Astrocyte of the spinal cord (primary cell): ENCODE measurements around the gene THAP4.

ENCODE experiments used
- DNase-seq: peaks from one replicate; pipeline ENCODE4 v3.0.0; 2011; ENCODE audit warnings: low read depth, low spot score
- H3K4me3 ChIP-seq: 2 replicates; pipeline ENCODE4 v1.5.1; 2011; ENCODE audit warnings: low read depth, mild to moderate bottlenecking, low read length, moderate library complexity
- in situ Hi-C: cut with HindIII; loops from 2 replicates; pipeline ENCODE4 v1.10.0; 2017; ENCODE audit warnings: low sequenced_read_pairs
- TF ChIP-seq, protein P1 (sequence below): IDR thresholded peaks from 2 replicates; pipeline ENCODE4 v1.5.1; 2012; ENCODE audit warnings: low read depth, mild to moderate bottlenecking, low read length, inconsistent platforms

The THAP4 gene

DNA sequence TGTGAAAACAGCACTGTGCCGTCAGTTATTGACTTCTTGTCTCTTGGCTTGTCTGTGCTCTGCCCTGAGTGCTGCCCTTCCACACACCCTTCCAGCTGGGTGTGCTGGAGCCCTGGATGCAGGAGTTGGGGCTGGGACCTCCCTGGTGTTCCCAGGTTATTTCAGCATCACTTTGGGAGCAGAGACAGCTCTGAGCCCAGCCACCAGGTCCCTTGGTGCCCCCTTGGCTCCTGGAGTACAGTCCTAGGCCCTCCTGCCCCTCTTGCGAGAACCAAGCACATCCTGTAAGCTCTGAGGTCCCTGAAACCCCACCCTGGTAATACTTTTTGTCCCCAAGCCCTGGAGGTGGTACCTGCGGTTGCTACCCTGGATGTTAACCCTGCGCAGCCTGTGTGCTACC, 54.2 kb downstream of the THAP4 start:
- no peak for DNase-seq
- TF ChIP-seq, protein P1, sequence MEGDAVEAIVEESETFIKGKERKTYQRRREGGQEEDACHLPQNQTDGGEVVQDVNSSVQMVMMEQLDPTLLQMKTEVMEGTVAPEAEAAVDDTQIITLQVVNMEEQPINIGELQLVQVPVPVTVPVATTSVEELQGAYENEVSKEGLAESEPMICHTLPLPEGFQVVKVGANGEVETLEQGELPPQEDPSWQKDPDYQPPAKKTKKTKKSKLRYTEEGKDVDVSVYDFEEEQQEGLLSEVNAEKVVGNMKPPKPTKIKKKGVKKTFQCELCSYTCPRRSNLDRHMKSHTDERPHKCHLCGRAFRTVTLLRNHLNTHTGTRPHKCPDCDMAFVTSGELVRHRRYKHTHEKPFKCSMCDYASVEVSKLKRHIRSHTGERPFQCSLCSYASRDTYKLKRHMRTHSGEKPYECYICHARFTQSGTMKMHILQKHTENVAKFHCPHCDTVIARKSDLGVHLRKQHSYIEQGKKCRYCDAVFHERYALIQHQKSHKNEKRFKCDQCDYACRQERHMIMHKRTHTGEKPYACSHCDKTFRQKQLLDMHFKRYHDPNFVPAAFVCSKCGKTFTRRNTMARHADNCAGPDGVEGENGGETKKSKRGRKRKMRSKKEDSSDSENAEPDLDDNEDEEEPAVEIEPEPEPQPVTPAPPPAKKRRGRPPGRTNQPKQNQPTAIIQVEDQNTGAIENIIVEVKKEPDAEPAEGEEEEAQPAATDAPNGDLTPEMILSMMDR: no peak
- in situ Hi-C loops: no loop called here
- no peak overlapping the region for H3K4me3 ChIP-seq

DNA sequence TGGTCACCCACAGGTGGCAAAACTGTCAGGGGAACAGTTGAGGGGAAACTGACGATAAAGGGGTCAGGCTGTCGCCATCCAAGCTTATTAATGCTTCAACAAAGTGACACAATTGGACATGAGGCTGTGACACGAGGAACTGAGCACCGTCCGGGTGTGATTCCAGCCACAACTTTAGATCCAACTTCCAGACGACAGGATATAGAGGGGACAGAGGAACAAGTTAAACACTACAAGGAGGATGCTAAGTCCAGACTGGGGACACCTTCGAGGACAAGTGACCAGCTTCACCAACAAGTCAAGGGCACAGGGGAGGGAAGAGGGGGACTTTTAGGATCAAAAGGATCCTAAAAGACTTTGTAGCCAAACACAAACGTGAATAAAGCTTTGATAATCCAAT, 54.6 kb downstream of the THAP4 start:
- no peak overlapping the region for H3K4me3 ChIP-seq
- no peak for DNase-seq
- in situ Hi-C loops: no loop called here
- TF ChIP-seq, protein P1: no peak

GRCh38 chr2:241579281-241579680, 57.7 kb downstream of the THAP4 start:
- TF ChIP-seq, protein P1: no peak
- no peak overlapping the region for H3K4me3 ChIP-seq
- no peak for DNase-seq
- in situ Hi-C loops: no loop called here

- in situ Hi-C loops: no loop called here
- H3K4me3 ChIP-seq: no peak overlapping the region
- DNase-seq: peak; percentile 65
- TF ChIP-seq, protein P1: no peak
These were observed 59.4 kb downstream of the THAP4 start for GRCh38 chr2:241577413-241578122.

DNA sequence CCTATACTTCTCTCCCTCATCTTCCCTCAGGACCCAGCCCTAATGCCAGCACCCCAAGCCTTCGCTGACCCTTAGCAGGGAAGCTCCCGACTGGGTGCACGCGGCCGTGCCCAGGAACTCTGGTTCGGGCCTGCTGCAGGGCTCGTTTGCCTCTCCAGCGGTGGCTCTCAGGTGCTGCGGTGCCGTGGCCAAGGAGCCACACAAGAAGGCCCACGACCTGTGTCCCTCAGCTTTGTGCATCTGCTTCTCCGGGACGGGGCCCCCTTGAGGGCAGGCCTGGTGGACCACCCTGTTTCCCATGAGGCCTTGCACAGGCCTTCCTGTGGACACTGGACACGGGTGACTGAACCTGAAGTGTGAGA, 60.7 kb downstream of the THAP4 start:
- in situ Hi-C loops: no loop called here
- TF ChIP-seq, protein P1: no peak
- no peak for DNase-seq
- H3K4me3 ChIP-seq: no peak overlapping the region

DNA sequence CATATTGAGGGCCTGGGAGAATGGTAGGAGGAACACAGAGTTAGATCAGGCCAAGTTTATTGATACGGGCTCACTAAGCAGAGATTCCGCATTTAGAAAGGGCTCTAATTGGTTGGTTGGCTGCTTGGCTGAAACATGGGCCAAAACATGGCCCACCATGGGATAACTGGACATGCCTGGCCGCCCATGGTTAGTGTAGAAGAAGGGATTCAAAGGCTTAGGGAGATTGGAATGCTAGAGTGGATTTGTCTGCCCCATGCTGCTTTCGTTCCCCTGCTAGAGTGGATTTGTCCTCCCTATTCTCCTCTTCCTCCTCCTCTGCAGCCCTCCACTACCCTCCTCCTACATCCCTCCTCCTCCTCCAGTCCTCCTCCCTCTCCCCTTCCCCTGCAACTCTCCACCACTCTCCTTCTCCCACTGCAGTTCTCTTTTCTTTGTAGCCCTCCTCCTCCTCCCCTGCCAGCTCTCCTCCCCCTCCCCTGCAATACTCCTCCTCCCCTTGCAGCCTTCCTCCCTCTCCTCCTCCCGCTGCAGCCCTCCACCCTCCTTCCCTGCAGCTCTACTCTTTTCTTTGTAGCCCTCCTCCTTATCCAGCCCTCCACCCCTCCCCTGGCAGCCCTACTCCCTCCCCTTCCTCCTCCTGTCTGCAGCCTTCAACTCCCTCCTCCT, 61.2 kb downstream of the THAP4 start:
- TF ChIP-seq, protein P1: no peak
- in situ Hi-C loops: no loop called here
- no peak for DNase-seq
- no peak overlapping the region for H3K4me3 ChIP-seq
